OCI-LY7 (cell line): Measurements from ENCODE around the gene ZNF441. TPM values are rescaled to one million over a fixed set of nuclear protein-coding genes. Genes with fewer than 3 reads are reported as not detected.

Source experiments
- BruUV-seq: library from RNA; stranded (reverse); fragments of 400-500 nt; replicated peaks from 2 replicates; lab custom pipeline; 2021; lab: Mats Ljungman, UMichigan
- CTCF ChIA-PET: fragments of 300-600 bp; sonication (Branson Sonifier 250); formaldehyde crosslinking; loops from one replicate; lab custom pipeline; 2022; ENCODE audit warnings: antibody characterized with exemption; ENCODE audit not compliant: unreplicated experiment; lab: Charles Lee
- POLR2A ChIA-PET: fragments of 300-600 bp; sonication (Branson Sonifier 250); formaldehyde crosslinking; loops from one replicate; lab custom pipeline; 2022; ENCODE audit warnings: antibody characterized with exemption; lab: Charles Lee
- DNase-seq: peaks from one replicate; pipeline ENCODE4 v3.0.0-alpha.2; 2015; ENCODE audit warnings: low spot score
- H2AFZ ChIP-seq: fragments of 200-600 bp; sonication (generic), shearing (Covaris generic); 2 replicates; pipeline ENCODE4 v1.6.1; 2014; ENCODE audit warnings: mild to moderate bottlenecking, antibody characterized with exemption, low read length, moderate library complexity
- H3K27ac ChIP-seq: fragments of 200-600 bp; sonication (generic); 2 replicates; pipeline ENCODE4 v1.5.1; 2014; ENCODE audit warnings: mixed run types, low read depth, mild to moderate bottlenecking, moderate library complexity, low read length, inconsistent platforms; ENCODE audit not compliant: poor library complexity, severe bottlenecking
- H3K36me3 ChIP-seq: fragments of 200-600 bp; sonication (generic); 2 replicates; pipeline ENCODE4 v1.6.1; 2014; ENCODE audit warnings: mild to moderate bottlenecking, antibody characterized with exemption, low read length, moderate library complexity, mixed read lengths; ENCODE audit not compliant: insufficient read depth
- H3K4me1 ChIP-seq: fragments of 200-600 bp; sonication (generic); 2 replicates; pipeline ENCODE4 v1.5.1; 2014; ENCODE audit warnings: mild to moderate bottlenecking, low read length; ENCODE audit not compliant: insufficient read depth, poor library complexity, severe bottlenecking
- H3K4me2 ChIP-seq: fragments of 200-600 bp; sonication (generic); 2 replicates; pipeline ENCODE4 v1.6.1; 2014; ENCODE audit warnings: mild to moderate bottlenecking, low read length
- H3K4me3 ChIP-seq: fragments of 200-600 bp; sonication (generic); 2 replicates; pipeline ENCODE4 v1.5.1; 2014; ENCODE audit warnings: mild to moderate bottlenecking, low read depth, low read length; ENCODE audit not compliant: poor library complexity, severe bottlenecking
- H3K79me2 ChIP-seq: fragments of 200-600 bp; sonication (generic); 2 replicates; pipeline ENCODE4 v1.6.1; 2016; ENCODE audit warnings: low read depth, mild to moderate bottlenecking, low read length, moderate library complexity, mixed read lengths; ENCODE audit not compliant: insufficient read depth
- H3K9me2 ChIP-seq: fragments of 200-600 bp; sonication (generic); 2 replicates; pipeline ENCODE4 v1.6.1; 2016; ENCODE audit warnings: mild to moderate bottlenecking, low read length, mixed read lengths; ENCODE audit not compliant: insufficient read depth
- H3K9me3 ChIP-seq: fragments of 200-600 bp; sonication (generic); 2 replicates; pipeline ENCODE4 v1.6.1; 2014; ENCODE audit warnings: mild to moderate bottlenecking, mixed run types, low read length, mixed read lengths
- H4K20me1 ChIP-seq: fragments of 200-600 bp; sonication (generic); 2 replicates; pipeline ENCODE4 v1.6.1; 2014; ENCODE audit warnings: mild to moderate bottlenecking, antibody characterized with exemption, low read length, moderate library complexity, mixed read lengths; ENCODE audit not compliant: insufficient read depth
- CTCF ChIP-seq: fragments of 200-600 bp; sonication (generic); conservative IDR thresholded peaks from 2 replicates; pipeline ENCODE4 v1.5.1; 2014; ENCODE audit warnings: mild to moderate bottlenecking, antibody characterized with exemption, low read length, moderate library complexity, mixed read lengths
- EZH2phosphoT487 ChIP-seq: fragments of 200-600 bp; sonication (generic); IDR thresholded peaks from 2 replicates; pipeline ENCODE4 v1.6.1; 2018; ENCODE audit warnings: low read depth, borderline replicate concordance, mild to moderate bottlenecking, mixed run types, antibody characterized with exemption, low read length, moderate library complexity, mixed read lengths
- intact Hi-C: fragments of 100-400 bp; cut with micrococcal nuclease; formaldehyde crosslinking; loops from one replicate; pipeline ENCODE4 v1.10.0; 2022; ENCODE audit not compliant: unreplicated experiment
- total RNA-seq, 2 experiments: library from RNA; depleted of rRNA in 1 of 2; stranded (reverse); fragments of >200 nt in 1 of 2; shearing (Covaris generic) in 1 of 2; gene quantifications; 2 replicates each; pipeline ENCODE4 v1.2.3, GENCODE V29; 2014 to 2022

Gene ZNF441
- total RNA-seq, 2 experiments from 2014 or later: 8.4 to 14.5 TPM

DNA sequence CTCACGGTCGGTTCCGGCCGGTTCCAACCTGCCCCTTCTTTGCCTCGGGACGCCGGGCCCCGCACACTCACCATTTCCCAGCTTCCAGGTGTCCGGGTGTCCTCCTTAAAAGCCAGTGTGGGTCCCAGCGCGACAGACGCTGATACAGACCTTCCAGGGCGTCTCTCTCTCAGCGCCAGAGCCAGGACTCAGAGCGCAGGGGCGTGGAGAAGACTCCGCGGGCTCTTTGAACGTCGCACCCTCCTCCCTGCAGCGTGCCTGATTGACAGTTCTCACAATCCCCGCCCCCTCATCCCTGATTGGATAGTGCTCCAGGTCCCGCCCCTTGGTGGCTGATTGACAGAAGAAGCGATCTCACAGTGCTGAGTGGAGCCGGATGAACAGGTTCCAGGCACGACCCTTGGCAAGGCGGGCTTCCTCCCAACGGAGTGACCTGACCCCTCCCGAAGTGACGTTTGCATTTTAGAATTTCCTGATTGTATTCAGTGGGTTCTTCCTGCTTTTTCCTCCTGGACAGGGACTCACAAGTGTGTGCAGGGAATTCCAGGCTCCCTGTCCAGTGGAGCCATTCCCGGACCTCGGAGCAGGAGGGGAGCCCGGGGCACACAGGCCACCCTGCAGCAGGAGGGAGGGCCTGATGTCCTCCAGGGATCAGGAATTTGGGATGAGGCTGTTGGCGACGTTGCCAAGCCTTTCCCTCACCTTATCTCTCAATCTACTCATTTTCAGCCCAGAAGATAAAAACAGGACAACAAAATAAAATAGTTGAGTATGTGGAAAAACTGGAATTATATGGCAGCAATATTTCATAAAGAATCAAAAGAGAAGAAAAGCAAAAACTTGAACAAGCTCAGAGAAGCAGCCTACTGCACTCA is 27.8 kb upstream of the ZNF441 start, which contains the start of gene ZNF823:
Gene ZNF823 (minus strand): TSS at position 201 of the 875 bp plus-strand sequence. CDS start 127 bp downstream, at position 74.
- no peaks in the 10 kb centered on the region for H4K20me1 ChIP-seq
- peak; percentile 99 for DNase-seq
- H3K9me3 ChIP-seq: no peaks in the 10 kb centered on the region
- CTCF ChIA-PET: no interaction called here
- H3K4me2 ChIP-seq: peak within 1 kb of the TSS; percentile 84
- no peaks in the 10 kb centered on the region for H3K79me2 ChIP-seq
- no peaks in the 10 kb centered on the region for H3K9me2 ChIP-seq
- no peaks in the 10 kb centered on the region for H3K36me3 ChIP-seq
- H3K4me1 ChIP-seq: peaks cover 19% of the 10 kb centered on the region
- TF ChIP-seq CTCF: no peak
- peak within 1 kb of the TSS; percentile 22 for H3K27ac ChIP-seq
- intact Hi-C loops: no loop called here
- H2AFZ ChIP-seq: peak within 1 kb of the TSS; percentile 99
- BruUV-seq: no TSS peak
- H3K4me3 ChIP-seq: peak within 1 kb of the TSS; percentile 80
- POLR2A ChIA-PET: interaction anchor here (0.6 kb wide), 1 partner anchor 261 kb away, joined by 3 read pairs; no protein-coding TSS in a partner anchor

- Histone ChIP-seq H3K9me3 (peaks cover 24% of the 10 kb centered on the region), H3K4me1 (no peaks in the 10 kb centered on the region), H3K36me3 (no peaks in the 10 kb centered on the region), H3K9me2 (no peaks in the 10 kb centered on the region), H2AFZ (no peak overlapping the region), H3K79me2 (no peaks in the 10 kb centered on the region), H3K4me3 (no peak overlapping the region), H3K4me2 (no peak overlapping the region), H4K20me1 (no peaks in the 10 kb centered on the region), H3K27ac (no peak overlapping the region)
- intact Hi-C loops: no loop called here
- ChIA-PET CTCF (no interaction called here), POLR2A (no interaction called here)
- DNase-seq: no peak
- no TSS peak for BruUV-seq
- no peak for TF ChIP-seq CTCF
- TF ChIP-seq EZH2phosphoT487: no peak
Measured at GRCh38 chr19:11745869-11746268, 20.9 kb upstream of the ZNF441 start.

DNA sequence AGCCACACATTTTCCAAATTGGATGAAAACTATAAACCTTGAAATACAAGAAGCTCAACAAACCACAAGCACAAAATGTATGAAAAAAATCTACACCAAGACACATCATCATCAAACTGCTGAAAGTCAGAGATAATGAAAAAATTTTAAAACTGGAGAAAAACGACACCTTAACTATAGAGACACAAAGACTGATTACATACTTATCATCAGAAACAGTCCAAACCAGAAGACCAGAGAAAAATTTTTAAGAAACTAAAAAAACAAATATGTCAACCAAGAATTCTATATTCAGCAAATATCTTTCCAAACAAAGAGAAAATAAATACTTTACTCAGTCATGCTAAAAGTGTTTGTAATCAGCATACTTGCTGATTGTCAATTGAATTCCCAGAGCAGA is 19.5 kb upstream of the ZNF441 start:
- H3K36me3 ChIP-seq: no peaks in the 10 kb centered on the region
- H3K79me2 ChIP-seq: no peaks in the 10 kb centered on the region
- H3K9me3 ChIP-seq: peaks cover 30% of the 10 kb centered on the region
- H3K27ac ChIP-seq: no peak overlapping the region
- no peak overlapping the region for H3K4me2 ChIP-seq
- H4K20me1 ChIP-seq: no peaks in the 10 kb centered on the region
- no peak overlapping the region for H2AFZ ChIP-seq
- intact Hi-C loops: no loop called here
- BruUV-seq: no TSS peak
- no peaks in the 10 kb centered on the region for H3K9me2 ChIP-seq
- ChIA-PET POLR2A (no interaction called here), CTCF (no interaction called here)
- no peaks in the 10 kb centered on the region for H3K4me1 ChIP-seq
- no peak overlapping the region for H3K4me3 ChIP-seq
- TF ChIP-seq CTCF (no peak), EZH2phosphoT487 (no peak)
- DNase-seq: no peak
